ENCODE measurements around the gene ACTR10. TPM values are rescaled to one million over a fixed set of nuclear protein-coding genes. Genes with fewer than 3 reads are reported as not detected.

ACTR10 gene
- total and polyA plus RNA-seq, 9 of the 15 experiments (the other 6 are each of a cell fraction or from before 2014, with no cell fraction given) = 22.0 to 66.1 (median 34.1) TPM

- H3K27ac ChIP-seq (ENCODE audit: extremely low read depth, low read depth, low read length) = no peak overlapping the region
- FAIRE-seq = no peak
- no peak overlapping the region for H3K4me2 ChIP-seq (ENCODE audit: insufficient read depth, low read length)
- H3K36me3 ChIP-seq (ENCODE audit: control insufficient read depth, insufficient read depth, low read length) = 0 out of 3 replicates have a peak, but pooled peaks cover under 1% of the 10 kb centered on the region
- in situ Hi-C loops (cut with MboI) = no loop called here
- no peaks in the 10 kb centered on the region for H3K9me1 ChIP-seq (ENCODE audit: control insufficient read depth, insufficient read depth, low read length)
- TF ChIP-seq SMAD1 (IDR thresholded peaks at IDR 0.05; ENCODE audit: low read depth, low read length, partially characterized antibody) (no peak), TCF7L2 (IDR thresholded peaks at IDR 0.05; ENCODE audit: low read depth, low read length) (no peak), STAG1 (CRISPR knock-in tag; IDR thresholded peaks at IDR 0.05; ENCODE audit: borderline replicate concordance) (no peak), NFYB (IDR thresholded peaks at IDR 0.05; ENCODE audit: extremely low read depth, insufficient read length) (no peak), CREB3L1 (IDR thresholded peaks at IDR 0.05; ENCODE audit: borderline replicate concordance, low read depth) (no peak)
- intact Hi-C loops (cut with micrococcal nuclease) = no loop called here
- ChIA-PET CTCF (ENCODE audit: low intra/inter-chr PET ratio) (no interaction called here), POLR2A (interaction anchor here (0.5 kb wide), 1 partner anchor 510 kb away, joined by 3 read pairs; no protein-coding TSS in a partner anchor)
- no peak overlapping the region for H3K9ac ChIP-seq (ENCODE audit: insufficient read depth in 1 of 2, low read depth in 2 of 2, low read length in 2 of 2)
- no TSS peak for BruUV-seq (replicated peaks)
- 73% methylated on average over 2 of the region's 5 CpGs for WGBS (ENCODE audit: insufficient coverage, low coverage, missing lambda C conversion rate)
- no peak for DNase-seq (ENCODE audit: extremely low read depth in 1 of 4, low spot score in 3 of 4)
- peaks cover 22% of the 10 kb centered on the region for H3K79me2 ChIP-seq (ENCODE audit: control insufficient read depth, insufficient read depth, low read length)
- no peaks in the 10 kb centered on the region for H3K9me3 ChIP-seq (replicated peaks; ENCODE audit: control insufficient read depth, insufficient read depth, low read depth, low read length)
- ATAC-seq = no peak
- no peaks in the 10 kb centered on the region for H3K27me3 ChIP-seq (ENCODE audit: control insufficient read depth in 2 of 2, insufficient read depth in 2 of 2, low read length in 2 of 2)
- peak overlapping the region; percentile 30; the same call in 1 of the 2 replicates for H2AFZ ChIP-seq (ENCODE audit: low read depth, low read length)
- H4K20me1 ChIP-seq (replicated peaks; ENCODE audit: control insufficient read depth, insufficient read depth, low read length) = no peaks in the 10 kb centered on the region
- H3K4me1 ChIP-seq (replicated peaks in 1 of 2; ENCODE audit: control insufficient read depth in 2 of 2, insufficient read depth in 2 of 2, low read length in 2 of 2) = peaks cover 0 to 12% of the 10 kb centered on the region in 2 experiments; a peak in 3 of 5 replicates
- H3K4me3 ChIP-seq = no peak overlapping the region
Observed at GRCh38 chr14:58198086-58198485, 1.9 kb upstream of the ACTR10 start.
